Esophagus muscularis mucosa (tissue), 4 donors: Measurements from ENCODE around the gene RPLP1.

Experiments
- EP300 ChIP-seq: sonication (generic); formaldehyde crosslinking; IDR thresholded peaks from one replicate; pipeline ENCODE4 v1.6.1; 2017; ENCODE audit warnings: antibody characterized with exemption
- POLR2A ChIP-seq: fragments of 450-650 bp; IDR thresholded peaks from one replicate; pipeline ENCODE4 v1.6.1; 2017; ENCODE audit warnings: antibody characterized with exemption, moderate library complexity, mild to moderate bottlenecking, low read depth
- TF ChIP-seq, protein P1 (sequence below), 3 experiments: fragments of 200-600 bp in 2 of 3; fragments of 450-650 bp in 1 of 3; sonication (generic) in 2 of 3; IDR thresholded peaks; one replicate each; pipeline ENCODE4 v1.5.1; 2017 to 2019; ENCODE audit warnings: antibody characterized with exemption in 3 of 3, mild to moderate bottlenecking in 2 of 3, moderate library complexity in 1 of 3

DNA sequence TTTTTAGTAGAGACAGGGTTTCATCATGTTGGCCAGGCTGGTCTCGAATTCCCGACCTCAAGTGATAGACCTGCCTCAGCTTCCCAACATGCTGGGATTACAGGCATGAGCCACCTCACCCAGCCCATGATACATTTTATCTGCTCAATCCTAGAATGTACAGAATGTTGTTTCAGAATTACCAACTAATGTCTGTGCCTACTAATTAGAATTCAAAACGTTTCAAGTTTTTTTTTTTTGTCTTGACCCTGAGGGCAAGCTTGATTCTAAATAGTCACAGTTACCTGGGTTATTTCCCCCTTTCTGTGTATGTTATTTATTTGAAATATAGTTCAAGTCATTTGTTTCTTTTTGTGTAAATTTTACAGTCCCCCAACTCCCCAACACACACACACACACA is 43.8 kb upstream of the RPLP1 start:
- no peak for TF ChIP-seq EP300
- TF ChIP-seq, protein P1, sequence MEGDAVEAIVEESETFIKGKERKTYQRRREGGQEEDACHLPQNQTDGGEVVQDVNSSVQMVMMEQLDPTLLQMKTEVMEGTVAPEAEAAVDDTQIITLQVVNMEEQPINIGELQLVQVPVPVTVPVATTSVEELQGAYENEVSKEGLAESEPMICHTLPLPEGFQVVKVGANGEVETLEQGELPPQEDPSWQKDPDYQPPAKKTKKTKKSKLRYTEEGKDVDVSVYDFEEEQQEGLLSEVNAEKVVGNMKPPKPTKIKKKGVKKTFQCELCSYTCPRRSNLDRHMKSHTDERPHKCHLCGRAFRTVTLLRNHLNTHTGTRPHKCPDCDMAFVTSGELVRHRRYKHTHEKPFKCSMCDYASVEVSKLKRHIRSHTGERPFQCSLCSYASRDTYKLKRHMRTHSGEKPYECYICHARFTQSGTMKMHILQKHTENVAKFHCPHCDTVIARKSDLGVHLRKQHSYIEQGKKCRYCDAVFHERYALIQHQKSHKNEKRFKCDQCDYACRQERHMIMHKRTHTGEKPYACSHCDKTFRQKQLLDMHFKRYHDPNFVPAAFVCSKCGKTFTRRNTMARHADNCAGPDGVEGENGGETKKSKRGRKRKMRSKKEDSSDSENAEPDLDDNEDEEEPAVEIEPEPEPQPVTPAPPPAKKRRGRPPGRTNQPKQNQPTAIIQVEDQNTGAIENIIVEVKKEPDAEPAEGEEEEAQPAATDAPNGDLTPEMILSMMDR (IDR thresholded peaks at IDR 0.05) = no peak
- no peak for TF ChIP-seq POLR2A
